Measurements from ENCODE around the gene ZIC2. TPM values are rescaled to one million over a fixed set of nuclear protein-coding genes. Genes with fewer than 3 reads are reported as not detected.
"Not testable (repeated sequence)": the region's sequence is repeated elsewhere in the genome, so short reads cannot be mapped to it uniquely, and the experiment has no call there.

ZIC2 gene
- total RNA-seq, 1 donor from 2014 or later = 177 TPM

- H3K27me3 Mint-ChIP-seq (ENCODE audit: unreplicated experiment) = no peaks in the 10 kb centered on the region
- no peak overlapping the region for H3K27ac Mint-ChIP-seq (ENCODE audit: unreplicated experiment)
- no peak for DNase-seq (ENCODE audit: extremely low spot score, unreplicated experiment)
- H3K36me3 Mint-ChIP-seq (ENCODE audit: unreplicated experiment) = no peaks in the 10 kb centered on the region
- H3K4me3 Mint-ChIP-seq (ENCODE audit: unreplicated experiment) = no peak overlapping the region
- peaks cover 3% of the 10 kb centered on the region for H3K4me1 Mint-ChIP-seq (ENCODE audit: unreplicated experiment)
- H3K9me3 Mint-ChIP-seq (ENCODE audit: unreplicated experiment) = no peaks in the 10 kb centered on the region
- TF ChIP-seq, protein P1, sequence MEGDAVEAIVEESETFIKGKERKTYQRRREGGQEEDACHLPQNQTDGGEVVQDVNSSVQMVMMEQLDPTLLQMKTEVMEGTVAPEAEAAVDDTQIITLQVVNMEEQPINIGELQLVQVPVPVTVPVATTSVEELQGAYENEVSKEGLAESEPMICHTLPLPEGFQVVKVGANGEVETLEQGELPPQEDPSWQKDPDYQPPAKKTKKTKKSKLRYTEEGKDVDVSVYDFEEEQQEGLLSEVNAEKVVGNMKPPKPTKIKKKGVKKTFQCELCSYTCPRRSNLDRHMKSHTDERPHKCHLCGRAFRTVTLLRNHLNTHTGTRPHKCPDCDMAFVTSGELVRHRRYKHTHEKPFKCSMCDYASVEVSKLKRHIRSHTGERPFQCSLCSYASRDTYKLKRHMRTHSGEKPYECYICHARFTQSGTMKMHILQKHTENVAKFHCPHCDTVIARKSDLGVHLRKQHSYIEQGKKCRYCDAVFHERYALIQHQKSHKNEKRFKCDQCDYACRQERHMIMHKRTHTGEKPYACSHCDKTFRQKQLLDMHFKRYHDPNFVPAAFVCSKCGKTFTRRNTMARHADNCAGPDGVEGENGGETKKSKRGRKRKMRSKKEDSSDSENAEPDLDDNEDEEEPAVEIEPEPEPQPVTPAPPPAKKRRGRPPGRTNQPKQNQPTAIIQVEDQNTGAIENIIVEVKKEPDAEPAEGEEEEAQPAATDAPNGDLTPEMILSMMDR (IDR thresholded peaks at IDR 0.05) = no peak
Observed at GRCh38 chr13:100014621-100015020, 33.0 kb downstream of the ZIC2 start.

GRCh38 chr13:100019780-100020356 lies 38.3 kb downstream of the ZIC2 start:
- TF ChIP-seq, protein P1 (IDR thresholded peaks at IDR 0.05) = no peak
- no peaks in the 10 kb centered on the region for H3K4me1 Mint-ChIP-seq (ENCODE audit: unreplicated experiment)
- no peak for DNase-seq (ENCODE audit: extremely low spot score, unreplicated experiment)
- no peak overlapping the region for H3K27ac Mint-ChIP-seq (ENCODE audit: unreplicated experiment)
- H3K4me3 Mint-ChIP-seq (ENCODE audit: unreplicated experiment) = no peak overlapping the region
- no peaks in the 10 kb centered on the region for H3K36me3 Mint-ChIP-seq (ENCODE audit: unreplicated experiment)
- no peaks in the 10 kb centered on the region for H3K27me3 Mint-ChIP-seq (ENCODE audit: unreplicated experiment)
- H3K9me3 Mint-ChIP-seq (ENCODE audit: unreplicated experiment) = no peaks in the 10 kb centered on the region

DNA sequence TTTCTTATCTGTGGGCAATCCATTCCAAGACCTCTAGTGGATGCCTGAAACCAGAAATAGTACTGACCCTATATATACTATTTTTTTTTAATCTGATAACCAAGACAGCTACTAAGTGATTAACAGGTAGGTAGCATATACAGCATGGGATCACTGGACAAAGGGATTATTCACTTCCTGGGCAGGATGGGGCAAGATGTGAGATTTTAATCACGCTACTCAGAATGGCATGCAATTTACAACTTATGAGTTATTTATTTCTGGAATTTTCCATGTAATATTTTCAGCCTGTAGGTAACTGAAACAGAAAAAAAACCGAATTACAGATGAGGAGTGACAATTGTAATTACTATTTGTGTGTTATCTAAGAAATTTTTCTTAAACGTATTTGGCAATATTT lies 41.2 kb downstream of the ZIC2 start:
- Mint-ChIP-seq H3K27me3 (ENCODE audit: unreplicated experiment) (no peaks in the 10 kb centered on the region), H3K9me3 (ENCODE audit: unreplicated experiment) (no peaks in the 10 kb centered on the region), H3K4me1 (ENCODE audit: unreplicated experiment) (no peaks in the 10 kb centered on the region), H3K4me3 (ENCODE audit: unreplicated experiment) (no peak overlapping the region), H3K27ac (ENCODE audit: unreplicated experiment) (no peak overlapping the region), H3K36me3 (ENCODE audit: unreplicated experiment) (no peaks in the 10 kb centered on the region)
- TF ChIP-seq, protein P1 (IDR thresholded peaks at IDR 0.05) = no peak
- DNase-seq (ENCODE audit: extremely low spot score, unreplicated experiment) = no peak

- no peaks in the 10 kb centered on the region for H3K9me3 Mint-ChIP-seq (ENCODE audit: unreplicated experiment)
- no peaks in the 10 kb centered on the region for H3K27me3 Mint-ChIP-seq (ENCODE audit: unreplicated experiment)
- no peaks in the 10 kb centered on the region for H3K4me1 Mint-ChIP-seq (ENCODE audit: unreplicated experiment)
- DNase-seq (ENCODE audit: extremely low spot score, unreplicated experiment) = peak; percentile 5
- H3K27ac Mint-ChIP-seq (ENCODE audit: unreplicated experiment) = no peak overlapping the region
- no peaks in the 10 kb centered on the region for H3K36me3 Mint-ChIP-seq (ENCODE audit: unreplicated experiment)
- no peak overlapping the region for H3K4me3 Mint-ChIP-seq (ENCODE audit: unreplicated experiment)
- TF ChIP-seq, protein P1 (IDR thresholded peaks at IDR 0.05) = no peak
Observed at GRCh38 chr13:100024023-100024422, 42.4 kb downstream of the ZIC2 start.

GRCh38 chr13:100029933-100030332 lies 48.3 kb downstream of the ZIC2 start:
- H3K27ac Mint-ChIP-seq (ENCODE audit: unreplicated experiment) = no peak overlapping the region
- no peak overlapping the region for H3K4me3 Mint-ChIP-seq (ENCODE audit: unreplicated experiment)
- DNase-seq (ENCODE audit: extremely low spot score, unreplicated experiment) = no peak
- no peaks in the 10 kb centered on the region for H3K9me3 Mint-ChIP-seq (ENCODE audit: unreplicated experiment)
- TF ChIP-seq, protein P1 (IDR thresholded peaks at IDR 0.05) = no peak
- H3K36me3 Mint-ChIP-seq (ENCODE audit: unreplicated experiment) = no peaks in the 10 kb centered on the region
- no peaks in the 10 kb centered on the region for H3K27me3 Mint-ChIP-seq (ENCODE audit: unreplicated experiment)
- H3K4me1 Mint-ChIP-seq (ENCODE audit: unreplicated experiment) = no peaks in the 10 kb centered on the region

- H3K4me1 Mint-ChIP-seq (ENCODE audit: unreplicated experiment); H3K9me3 Mint-ChIP-seq (ENCODE audit: unreplicated experiment); H3K36me3 Mint-ChIP-seq (ENCODE audit: unreplicated experiment): not testable (repeated sequence)
Observed at GRCh38 chr13:100032642-100033041, 51.1 kb downstream of the ZIC2 start.

More at GRCh38 chr13:100032642-100033041, 51.1 kb downstream of the ZIC2 start:
- H3K27me3 Mint-ChIP-seq (ENCODE audit: unreplicated experiment); H3K27ac Mint-ChIP-seq (ENCODE audit: unreplicated experiment); DNase-seq (ENCODE audit: extremely low spot score, unreplicated experiment); H3K4me3 Mint-ChIP-seq (ENCODE audit: unreplicated experiment): not testable (repeated sequence)
